NCI-H2196 (cell line): ENCODE data around the gene ANO4.
"Not testable (repeated sequence)": the region's sequence is repeated elsewhere in the genome, so short reads cannot be mapped to it uniquely, and the experiment has no call there.

Experiments used
- DNase-seq: peaks from one replicate; lab custom pipeline; 2025; ENCODE audit not compliant: unreplicated experiment; lab: John Stamatoyannopoulos, UW

The ANO4 gene

DNA sequence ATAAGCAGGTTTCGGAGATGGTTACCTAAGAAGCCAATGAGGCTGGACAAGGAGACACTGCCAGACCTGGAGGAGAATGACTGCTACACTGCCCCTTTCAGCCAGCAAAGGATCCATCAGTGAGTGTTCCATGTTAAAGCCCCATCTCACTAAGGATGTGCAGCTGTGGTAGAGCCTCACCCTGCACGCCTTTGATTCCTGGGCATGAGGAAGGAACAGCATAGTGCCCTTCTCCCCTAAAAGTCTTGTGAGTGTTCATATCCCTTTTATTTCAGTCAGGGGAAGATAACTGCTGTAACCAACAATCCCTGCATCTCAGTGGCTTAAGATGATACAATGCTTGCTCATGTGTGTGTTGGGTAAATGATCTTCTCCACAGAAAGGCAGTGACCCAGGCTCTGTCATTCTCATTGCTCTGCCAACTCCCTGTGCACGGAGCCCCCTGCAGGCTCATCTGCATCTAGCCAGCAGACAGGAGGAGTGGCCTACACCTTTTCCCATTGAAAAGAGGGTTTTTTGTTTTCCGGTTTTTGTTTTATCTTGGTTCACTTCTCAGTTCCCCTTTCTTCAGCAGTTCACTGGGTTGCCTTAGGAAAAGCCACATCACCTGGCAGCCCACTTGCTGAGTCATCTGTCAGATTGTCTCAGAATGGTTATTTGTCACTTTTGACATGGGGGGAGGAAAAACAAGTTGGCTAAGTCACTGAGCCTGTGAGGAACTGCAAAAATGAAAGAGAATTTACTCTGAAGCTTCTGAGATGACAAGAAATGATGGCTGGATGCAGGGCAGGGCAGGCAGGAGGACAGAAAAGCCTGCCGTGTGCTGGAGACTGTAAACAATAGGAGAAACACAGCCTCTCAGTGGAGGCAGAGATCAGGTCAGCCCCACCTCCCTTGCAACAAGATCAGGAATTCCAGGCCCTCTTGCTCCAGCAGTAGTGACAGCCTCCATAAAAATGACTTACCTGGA is 193.3 kb downstream of the ANO4 start:
- DNase-seq = peak; percentile 29

DNA sequence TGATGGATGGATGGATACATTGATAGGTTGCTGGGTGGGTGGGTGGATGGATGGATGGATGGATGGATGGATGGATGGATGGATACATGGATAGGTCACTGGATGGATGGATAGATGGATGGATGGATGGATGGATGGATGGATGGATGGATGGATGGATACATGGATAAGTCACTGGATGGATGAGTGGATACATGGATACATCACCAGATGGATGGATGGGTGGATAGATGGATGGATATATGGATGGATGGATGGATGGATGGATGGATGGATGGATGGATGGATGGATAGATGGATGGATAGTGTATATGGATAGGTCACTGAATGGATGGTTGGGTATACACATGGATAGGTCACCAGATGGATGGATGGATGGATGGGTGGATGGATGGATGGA is 194.9 kb downstream of the ANO4 start:
- DNase-seq = not testable (repeated sequence)

DNA sequence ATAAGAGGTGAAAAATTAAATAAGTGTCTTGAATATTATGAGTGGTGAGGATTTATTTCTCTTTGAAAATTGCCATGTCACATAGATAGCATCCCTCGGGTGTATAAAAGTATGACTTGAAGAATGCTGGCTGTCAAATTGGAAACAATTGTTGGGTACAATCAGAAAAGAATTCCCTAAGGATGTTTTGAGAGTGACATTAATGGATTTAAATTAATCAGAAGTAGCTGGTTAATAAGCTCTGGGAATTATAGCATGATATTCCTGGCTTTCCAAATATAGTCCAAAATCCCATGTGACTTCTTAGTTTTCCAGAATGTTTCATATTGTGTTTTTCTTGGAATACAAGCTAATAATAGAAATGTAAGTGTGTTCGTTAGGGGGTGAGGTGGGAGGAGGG is 196.5 kb downstream of the ANO4 start:
- DNase-seq = no peak

DNA sequence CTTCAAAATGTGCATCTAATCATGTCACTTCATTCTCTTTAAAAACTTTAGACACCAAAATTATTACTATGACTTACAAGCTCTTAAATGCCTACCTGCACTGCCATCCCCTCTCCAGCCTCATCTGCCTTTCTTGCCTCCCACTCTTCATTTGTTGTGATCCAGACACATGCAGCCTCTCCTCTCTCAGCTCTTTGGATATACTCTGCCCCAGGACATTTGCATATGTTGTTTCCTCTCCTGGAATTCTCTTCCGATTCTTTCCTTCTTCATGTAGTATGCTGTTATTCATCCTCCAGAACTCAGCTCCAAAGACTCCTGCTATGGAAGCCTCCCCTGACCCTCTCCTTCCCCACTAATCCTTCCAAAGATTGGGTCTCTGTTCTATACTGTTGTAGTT is 197.6 kb downstream of the ANO4 start:
- DNase-seq = no peak

DNA sequence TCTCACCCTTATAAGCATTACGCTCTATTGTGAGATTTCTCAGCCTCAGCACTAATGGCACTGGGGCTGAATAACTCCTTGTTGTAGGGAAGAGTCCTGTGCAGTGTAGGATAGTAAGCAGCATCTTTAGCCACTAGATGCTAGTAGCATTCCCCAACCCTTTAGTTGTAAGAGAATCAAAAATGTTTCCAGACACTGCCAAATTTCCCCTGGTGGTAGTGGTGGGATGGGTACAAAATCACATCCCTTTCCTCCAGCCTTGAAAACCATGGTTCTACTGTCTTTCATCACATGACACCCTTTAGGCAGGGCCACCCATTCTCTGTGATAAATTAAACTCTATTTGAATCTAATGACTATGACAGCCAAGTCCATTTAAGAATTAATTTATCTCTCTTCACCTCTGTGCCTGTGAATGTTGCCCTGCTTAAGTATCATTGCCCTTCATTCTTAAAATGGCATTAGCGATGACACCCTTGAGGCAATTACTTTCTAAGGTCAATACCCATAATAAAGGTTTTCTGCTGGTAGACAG is 199.4 kb downstream of the ANO4 start:
- DNase-seq = no peak

- no peak for DNase-seq
Observed at GRCh38 chr12:100995201-100995600, 200.6 kb downstream of the ANO4 start.

GRCh38 chr12:100995771-100996170 is 201.2 kb downstream of the ANO4 start:
- DNase-seq = no peak

GRCh38 chr12:101001669-101002068 is 207.1 kb downstream of the ANO4 start:
- no peak for DNase-seq

GRCh38 chr12:101002696-101003419 is 208.3 kb downstream of the ANO4 start:
- DNase-seq = no peak

DNA sequence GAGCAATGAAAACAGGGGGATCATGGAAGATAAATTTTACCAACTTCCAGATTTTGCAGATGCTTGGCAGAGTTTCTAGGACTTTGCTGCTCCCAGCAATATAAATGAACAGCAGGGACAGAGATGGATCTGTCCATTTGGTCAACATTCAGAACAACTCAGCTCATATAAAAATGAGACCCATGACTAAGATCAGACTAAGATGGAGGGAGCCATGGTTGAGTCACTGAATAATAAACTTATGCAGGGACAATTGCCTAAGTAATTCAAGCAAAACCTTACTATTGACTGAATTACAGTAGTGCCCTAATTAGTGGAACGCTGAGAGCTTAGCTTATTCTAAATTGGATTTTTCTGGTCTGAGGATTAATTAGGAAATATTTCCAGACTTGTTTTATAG is 210.3 kb downstream of the ANO4 start:
- DNase-seq = no peak

DNA sequence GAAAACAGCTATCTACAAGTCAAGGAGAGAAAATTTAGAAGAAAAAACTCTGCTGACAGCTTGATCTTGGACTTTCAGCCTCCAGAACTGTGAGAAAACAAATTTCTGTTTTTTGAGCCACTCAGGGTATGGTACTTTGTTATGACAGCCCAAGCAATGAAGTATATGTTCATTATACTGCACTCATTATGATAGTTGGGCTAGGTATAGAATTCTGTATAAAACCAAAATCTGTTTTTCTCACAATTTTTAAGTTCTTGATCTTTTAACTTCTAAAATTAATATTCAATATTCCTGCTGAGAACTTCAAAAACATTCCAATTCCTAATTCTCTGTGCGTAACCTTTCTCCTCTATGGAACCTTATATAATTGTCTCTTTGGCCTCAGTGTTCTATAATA is 214.7 kb downstream of the ANO4 start:
- no peak for DNase-seq

DNA sequence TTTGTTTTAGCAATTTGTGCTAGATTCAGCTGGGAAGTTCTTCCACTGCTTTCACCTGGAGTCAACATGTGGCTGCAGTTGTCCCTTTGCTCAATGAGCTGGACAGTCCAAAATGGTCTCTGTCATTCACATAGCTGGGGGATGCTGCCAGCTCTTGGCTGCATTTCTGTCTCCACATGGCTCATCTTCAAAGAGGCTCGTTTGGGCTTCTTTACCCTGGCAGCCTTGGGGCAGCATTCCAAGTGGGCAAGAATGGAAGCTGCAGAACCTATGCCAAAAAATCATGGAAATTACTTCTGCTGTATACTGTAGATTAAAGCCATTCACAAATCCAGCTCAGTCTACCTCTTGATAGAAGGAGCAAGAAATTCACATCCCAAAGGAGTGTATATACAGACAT is 216.3 kb downstream of the ANO4 start:
- no peak for DNase-seq

DNA sequence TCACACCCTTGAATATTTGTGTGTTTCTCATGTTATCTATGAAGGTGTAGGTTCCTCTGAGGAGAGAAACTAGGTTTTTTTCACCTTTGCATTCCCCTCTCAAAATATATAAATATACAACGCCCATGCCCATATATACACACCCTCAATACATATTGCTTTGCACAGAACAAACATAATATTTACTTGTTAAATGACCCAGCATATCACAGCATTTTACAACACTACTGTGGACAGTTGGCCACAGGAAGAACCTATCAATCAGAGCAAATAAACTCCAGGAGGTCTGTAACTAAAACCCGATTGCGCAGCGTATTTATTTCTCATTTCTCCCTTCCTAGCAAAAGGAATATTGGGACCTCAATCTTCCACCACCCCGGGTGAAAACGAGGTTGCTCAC is 219.4 kb downstream of the ANO4 start:
- DNase-seq = no peak

- DNase-seq = no peak
Observed at GRCh38 chr12:101015044-101015443, 220.5 kb downstream of the ANO4 start.

GRCh38 chr12:101018540-101018939 is 224.0 kb downstream of the ANO4 start:
- no peak for DNase-seq

GRCh38 chr12:101019201-101019600 is 224.6 kb downstream of the ANO4 start:
- DNase-seq = no peak

DNA sequence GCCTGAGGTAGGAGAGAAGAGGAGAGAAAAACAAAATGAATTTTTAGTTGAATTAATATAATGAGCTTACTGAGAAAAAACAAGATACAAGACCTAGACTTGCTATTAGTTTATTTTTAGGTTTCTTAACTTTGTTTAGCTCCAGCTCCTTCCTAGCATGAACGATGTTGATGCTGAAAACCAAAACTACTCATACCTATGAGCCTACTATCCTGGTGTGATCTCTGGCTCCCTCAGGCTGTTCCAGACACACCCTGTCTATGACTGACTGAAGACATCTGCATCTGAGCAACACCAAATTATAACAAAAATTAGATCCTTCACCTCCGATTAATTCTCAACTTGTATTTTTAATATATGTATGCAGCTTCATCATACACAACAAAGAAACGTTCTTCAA is 225.1 kb downstream of the ANO4 start:
- no peak for DNase-seq

DNA sequence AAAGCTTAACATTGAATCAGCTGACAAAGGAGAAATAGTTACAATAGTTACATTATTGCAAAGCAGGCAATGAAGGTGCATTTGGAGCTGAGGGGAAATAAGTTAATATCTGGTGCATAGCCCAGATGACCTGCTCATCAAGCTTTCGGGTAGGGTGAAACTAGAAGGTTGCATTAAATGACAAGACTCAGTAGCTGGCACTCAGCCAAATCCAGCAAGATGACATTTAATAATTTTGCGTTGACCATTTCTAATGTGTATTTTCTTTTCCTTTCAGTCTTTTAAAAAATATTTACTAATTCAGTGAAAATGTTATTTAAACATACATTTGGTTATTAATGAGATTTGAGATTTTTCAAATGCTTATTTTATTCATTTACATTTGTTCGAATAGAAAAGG is 226.9 kb downstream of the ANO4 start:
- no peak for DNase-seq

GRCh38 chr12:101021911-101022388 is 227.4 kb downstream of the ANO4 start:
- DNase-seq = no peak

DNA sequence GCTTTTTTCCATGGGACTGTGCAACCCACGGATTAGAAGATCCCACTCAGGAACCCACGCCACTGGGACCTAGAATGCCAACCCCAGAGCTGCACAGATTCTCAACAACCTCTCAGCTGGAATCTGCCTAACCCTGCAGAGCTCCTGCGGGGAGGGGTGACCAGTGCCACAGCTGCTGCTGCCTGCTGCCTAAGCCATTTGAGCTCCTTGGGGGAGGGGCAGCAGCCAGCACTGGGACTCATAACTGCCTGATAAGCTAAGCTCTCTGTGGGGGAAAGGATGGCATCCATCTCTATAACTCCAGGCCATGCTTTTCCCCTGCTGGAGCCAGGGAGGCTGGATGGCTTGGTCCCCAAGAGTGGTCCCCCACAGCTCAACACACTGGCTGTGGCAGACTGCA is 232.6 kb downstream of the ANO4 start:
- no peak for DNase-seq

GRCh38 chr12:101027816-101028215 is 233.2 kb downstream of the ANO4 start:
- no peak for DNase-seq
